GM04503 (cell line): ENCODE results near the gene CDHR2.

ENCODE experiments used
- DNase-seq: peaks from one replicate; pipeline ENCODE4 v3.0.0-alpha.2; 2012; ENCODE audit warnings: low read depth

The CDHR2 gene

GRCh38 chr5:176529741-176530141, 19.4 kb upstream of the CDHR2 start:
- DNase-seq: no peak

GRCh38 chr5:176530393-176530982, 18.7 kb upstream of the CDHR2 start:
- no peak for DNase-seq

- no peak for DNase-seq
These were observed 17.9 kb upstream of the CDHR2 start for GRCh38 chr5:176530983-176531901.

GRCh38 chr5:176531902-176532493, 17.1 kb upstream of the CDHR2 start:
- DNase-seq: no peak

GRCh38 chr5:176532795-176533194, 16.3 kb upstream of the CDHR2 start:
- DNase-seq: no peak

- no peak for DNase-seq
These were observed 15.8 kb upstream of the CDHR2 start for GRCh38 chr5:176533390-176533789.

GRCh38 chr5:176533894-176534611, 15.1 kb upstream of the CDHR2 start:
- DNase-seq: no peak

- no peak for DNase-seq
These were observed 14.5 kb upstream of the CDHR2 start for GRCh38 chr5:176534640-176535039.

GRCh38 chr5:176535101-176535663, 14.0 kb upstream of the CDHR2 start:
- no peak for DNase-seq

GRCh38 chr5:176535664-176536131, 13.4 kb upstream of the CDHR2 start:
- DNase-seq: no peak

- DNase-seq: no peak
These were observed 12.8 kb upstream of the CDHR2 start for GRCh38 chr5:176536132-176536901.

GRCh38 chr5:176536902-176537553, 12.1 kb upstream of the CDHR2 start, which contains the start of gene RNF44:
Gene RNF44, minus strand, starts transcription at chr5:176537402. Its CDS starts 4,930 bp downstream, at chr5:176532472.
- DNase-seq: peak; percentile 82

GRCh38 chr5:176537554-176538229, 11.4 kb upstream of the CDHR2 start:
- peak; percentile 95 for DNase-seq

- no peak for DNase-seq
These were observed 10.7 kb upstream of the CDHR2 start for GRCh38 chr5:176538230-176538988.

- no peak for DNase-seq
These were observed 10.2 kb upstream of the CDHR2 start for GRCh38 chr5:176538989-176539384.

- no peak for DNase-seq
These were observed 8.7 kb upstream of the CDHR2 start for GRCh38 chr5:176540476-176540899.

GRCh38 chr5:176540956-176541337, 8.2 kb upstream of the CDHR2 start:
- DNase-seq: no peak

- DNase-seq: no peak
These were observed 7.6 kb upstream of the CDHR2 start for GRCh38 chr5:176541338-176542134.
